IMR-90 (cell line): ENCODE data around the gene THRA. TPM values are rescaled to one million over a fixed set of nuclear protein-coding genes. Genes with fewer than 3 reads are reported as not detected.

Experiments
- ATAC-seq: fragments of 200-7000 bp; cut with Tn5 transposase; 2 replicates; pipeline ENCODE4 v1.9.1; 2020; ENCODE audit warnings: low read depth, mild to moderate bottlenecking, moderate library complexity
- BruUV-seq: library from RNA; stranded (reverse); fragments of 400-500 nt; replicated peaks from 2 replicates; lab custom pipeline; 2021; lab: Mats Ljungman, UMichigan
- CTCF ChIA-PET: fragments of 300-600 bp; formaldehyde crosslinking; extraction: SDS; loops from one replicate; lab custom pipeline; 2021; ENCODE audit warnings: antibody characterized with exemption; lab: Yijun Ruan, JAX
- POLR2A ChIA-PET: fragments of 300-600 bp; sonication (Branson Sonifier 250); formaldehyde crosslinking; loops from one replicate; lab custom pipeline; 2022; ENCODE audit warnings: antibody characterized with exemption; ENCODE audit not compliant: unreplicated experiment; lab: Charles Lee
- DNase-seq: peaks from one replicate; pipeline ENCODE4 v3.0.0; 2013
- H2AFZ ChIP-seq: replicated peaks from 2 replicates; pipeline ENCODE3; 2013; ENCODE audit warnings: low read length, mild to moderate bottlenecking; ENCODE audit not compliant: poor library complexity
- H2AK5ac ChIP-seq: 2 replicates; pipeline ENCODE4 v1.6.1; 2013; ENCODE audit warnings: low read depth, low read length, inconsistent platforms
- H2AK9ac ChIP-seq: replicated peaks from 2 replicates; pipeline ENCODE3; 2013; ENCODE audit warnings: mild to moderate bottlenecking, low read depth, low read length, moderate library complexity; ENCODE audit not compliant: poor library complexity
- H2BK120ac ChIP-seq: 2 replicates; pipeline ENCODE4 v1.6.1; 2013; ENCODE audit warnings: low read depth, low read length, inconsistent platforms
- H2BK15ac ChIP-seq: 3 replicates; pipeline ENCODE4 v1.6.1; 2013; ENCODE audit warnings: low read depth, low read length, inconsistent platforms
- H2BK20ac ChIP-seq: 2 replicates; pipeline ENCODE4 v1.6.1; 2013; ENCODE audit warnings: low read depth, mild to moderate bottlenecking, inconsistent platforms, low read length, moderate library complexity
- H2BK5ac ChIP-seq: 2 replicates; pipeline ENCODE4 v1.6.1; 2013; ENCODE audit warnings: mild to moderate bottlenecking, low read depth, low read length, inconsistent platforms; ENCODE audit not compliant: poor library complexity, severe bottlenecking
- H3K14ac ChIP-seq: replicated peaks from 2 replicates; pipeline ENCODE4 v1.6.1; 2013; ENCODE audit warnings: low read depth, low read length, inconsistent platforms
- H3K18ac ChIP-seq: 2 replicates; pipeline ENCODE4 v1.6.1; 2013; ENCODE audit warnings: low read depth, low read length, control low read depth
- H3K23ac ChIP-seq: 2 replicates; pipeline ENCODE4 v1.6.1; 2013; ENCODE audit warnings: low read depth, low read length, inconsistent platforms
- H3K27ac ChIP-seq: 2 replicates; pipeline ENCODE4 v1.5.1; 2013; ENCODE audit warnings: mild to moderate bottlenecking, control low read depth, low read length; ENCODE audit not compliant: insufficient read depth
- H3K27me3 ChIP-seq: 2 replicates; pipeline ENCODE4 v1.6.1; 2013; ENCODE audit warnings: low read length; ENCODE audit not compliant: control insufficient read depth, insufficient read depth
- H3K36me3 ChIP-seq: 2 replicates; pipeline ENCODE4 v1.6.1; 2013; ENCODE audit warnings: low read length, mixed read lengths; ENCODE audit not compliant: control insufficient read depth, insufficient read depth
- H3K4ac ChIP-seq: 2 replicates; pipeline ENCODE4 v1.6.1; 2013; ENCODE audit warnings: low read depth, low read length, inconsistent platforms
- H3K4me1 ChIP-seq: 2 replicates; pipeline ENCODE4 v1.6.1; 2013; ENCODE audit warnings: low read length, mixed read lengths; ENCODE audit not compliant: control insufficient read depth, insufficient read depth
- H3K4me2 ChIP-seq: 2 replicates; pipeline ENCODE4 v1.6.1; 2013; ENCODE audit warnings: low read depth, mild to moderate bottlenecking, control low read depth, low read length, moderate library complexity
- H3K4me3 ChIP-seq: 2 replicates; pipeline ENCODE4 v1.5.1; 2013; ENCODE audit warnings: low read depth, mild to moderate bottlenecking, control low read depth, low read length, moderate library complexity; ENCODE audit not compliant: insufficient read depth
- H3K56ac ChIP-seq: 2 replicates; pipeline ENCODE4 v1.6.1; 2013; ENCODE audit warnings: low read length, inconsistent platforms; ENCODE audit not compliant: insufficient read depth; ENCODE audit errors: extremely low read depth
- H3K79me1 ChIP-seq, 2 experiments: 2 replicates each; pipeline ENCODE4 v1.6.1; 2013; ENCODE audit warnings: low read length in 2 of 2, inconsistent platforms in 1 of 2, low read depth in 1 of 2
- H3K9ac ChIP-seq: 2 replicates; pipeline ENCODE4 v1.6.1; 2013; ENCODE audit warnings: low read depth, low read length, control low read depth
- H3K9me1 ChIP-seq: 2 replicates; pipeline ENCODE4 v1.6.1; 2013; ENCODE audit warnings: low read length, inconsistent platforms; ENCODE audit not compliant: insufficient read depth
- H3K9me3 ChIP-seq: 2 replicates; pipeline ENCODE4 v1.6.1; 2013; ENCODE audit warnings: low read length; ENCODE audit not compliant: control insufficient read depth, insufficient read depth
- H4K20me1 ChIP-seq: 2 replicates; pipeline ENCODE4 v1.6.1; 2013; ENCODE audit warnings: low read length, inconsistent platforms; ENCODE audit not compliant: insufficient read depth
- H4K5ac ChIP-seq: 2 replicates; pipeline ENCODE4 v1.6.1; 2013; ENCODE audit warnings: mild to moderate bottlenecking, low read depth, low read length, control low read depth
- H4K8ac ChIP-seq, 2 experiments: 2 replicates each; pipeline ENCODE4 v1.6.1; 2013; ENCODE audit warnings: low read depth in 2 of 2, low read length in 2 of 2, control low read depth in 1 of 2, inconsistent platforms in 1 of 2
- H4K91ac ChIP-seq: 2 replicates; pipeline ENCODE4 v1.6.1; 2013; ENCODE audit warnings: low read depth, low read length, inconsistent platforms; ENCODE audit not compliant: insufficient read depth
- FOS ChIP-seq: fragments of 150-350 bp; IDR thresholded peaks from 2 replicates; pipeline ENCODE4 v1.6.1; 2016; ENCODE audit warnings: low read depth, low read length
- POLR2A ChIP-seq: IDR thresholded peaks from 2 replicates; pipeline ENCODE4 v1.6.1; 2012; ENCODE audit warnings: mild to moderate bottlenecking, low read depth, low read length
- WGBS, 2 experiments: methylation state at CpG; one replicate each; pipeline versions ENCODE4 v1.1.5 to v1.1.7; 2013; ENCODE audit warnings: missing lambda C conversion rate in 2 of 2; ENCODE audit not compliant: insufficient read length in 1 of 2; ENCODE audit errors: extremely low coverage in 2 of 2; 5-methylcytosine and 5-hydroxymethylcytosine counted together
- dilution Hi-C: fragments of 300-500 bp; cut with HindIII; formaldehyde crosslinking; loops from one replicate; pipeline ENCODE4 v1.14.3; 2018; ENCODE audit warnings: low sequenced_read_pairs; ENCODE audit not compliant: unreplicated experiment
- in situ Hi-C: fragments of 300-500 bp; cut with MboI; formaldehyde crosslinking; loops from 3 replicates; pipeline ENCODE4 v1.14.3; 2019; ENCODE audit warnings: low sequenced_read_pairs, inconsistent platforms, mixed read lengths
- intact Hi-C: fragments of 100-400 bp; cut with micrococcal nuclease; formaldehyde crosslinking; loops from 2 replicates; pipeline ENCODE4 v1.10.0; 2022
- polyA plus RNA-seq, 3 experiments: library from polyadenylated mRNA; depleted of rRNA; stranded (reverse); fragments of >200 nt; gene quantifications; 2 replicates each; pipeline ENCODE4 v1.2.3, GENCODE V29; 2012; ENCODE audit warnings: low replicate concordance in 1 of 3
- total RNA-seq: library from RNA; depleted of rRNA; stranded (reverse); fragments of >200 nt; gene quantifications from 2 replicates; pipeline ENCODE4 v1.2.3, GENCODE V29; 2012
- TF ChIP-seq, protein P1 (sequence below): conservative IDR thresholded peaks from 2 replicates; pipeline ENCODE4 v1.5.1; 2012; ENCODE audit warnings: mild to moderate bottlenecking, low read depth, low read length, improper control_type of control experiment

THRA gene
- total and polyA plus RNA-seq, 2 of the 4 experiments (the other 2 are of a cell fraction): 22.0 to 23.4 TPM

DNA sequence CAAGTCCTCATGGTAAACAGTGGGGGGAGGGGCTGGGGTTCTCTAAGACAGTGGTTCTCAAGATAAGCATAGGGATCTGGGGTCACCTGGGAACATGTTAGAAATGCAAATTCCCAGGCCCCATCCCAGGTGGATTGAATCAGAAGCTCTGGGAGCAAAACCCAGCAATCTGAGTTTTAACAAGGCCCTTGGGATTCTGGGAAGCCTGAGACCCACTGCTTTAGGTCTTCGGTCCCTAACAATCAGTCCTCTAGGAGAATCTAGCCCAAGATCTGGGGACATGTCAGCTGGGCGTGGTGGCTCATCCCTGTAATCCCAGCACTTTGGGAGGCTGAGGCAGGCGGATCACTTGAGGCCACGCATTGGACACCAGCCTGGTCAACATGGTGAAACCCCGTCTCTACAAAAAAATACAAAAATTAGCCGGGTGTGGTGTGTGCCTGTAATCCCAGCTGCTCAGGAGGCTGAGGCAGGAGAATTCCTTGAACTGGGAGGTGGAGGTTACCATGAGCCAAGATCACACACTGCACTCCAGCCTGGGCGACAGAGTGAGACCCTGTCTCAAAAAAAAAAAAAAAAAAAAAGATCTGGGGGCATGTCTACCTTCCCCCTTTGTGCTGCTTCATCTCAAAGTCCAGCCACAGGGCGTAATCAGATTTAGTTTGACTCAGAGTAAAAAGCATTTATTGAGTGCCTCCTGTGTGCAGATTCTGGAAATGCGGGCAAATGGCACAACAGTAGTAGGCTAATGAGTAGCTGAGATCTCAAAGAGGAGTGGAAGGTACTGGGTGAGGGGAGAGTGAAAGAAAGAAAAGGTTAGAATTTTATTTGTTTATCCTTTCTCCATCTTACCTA, 46.4 kb downstream of the THRA start:
- peak overlapping the region; percentile 13 for H4K91ac ChIP-seq
- H3K56ac ChIP-seq: no peak overlapping the region
- peak overlapping the region; percentile 67; the same call in 1 of the 2 replicates for H2BK20ac ChIP-seq
- peaks cover 0 to 38% of the 10 kb centered on the region in 2 experiments; a peak in 2 of 4 replicates for H3K79me1 ChIP-seq
- no peaks in the 10 kb centered on the region for H3K36me3 ChIP-seq
- H2BK15ac ChIP-seq: peak overlapping the region; percentile 62; the same call in 1 of the 3 replicates
- H3K27me3 ChIP-seq: no peaks in the 10 kb centered on the region
- H3K4me1 ChIP-seq: peaks cover 53% of the 10 kb centered on the region
- peak overlapping the region; percentile 62 for H2BK120ac ChIP-seq
- peak overlapping the region; percentile 13 for H2BK5ac ChIP-seq
- CTCF ChIA-PET: interaction anchor here (0.6 to 2.1 kb wide), 2 partner anchors 55 to 70 kb away, joined by 4 to 5 read pairs; no protein-coding TSS in a partner anchor
- dilution Hi-C loops: no loop called here
- H2AFZ ChIP-seq: no peak overlapping the region
- WGBS, 2 experiments: 93% methylated on average over 2 of the region's 9 CpGs; no CpG with 5 or more reads in 1 of the 2 experiments
- POLR2A ChIA-PET: interaction anchor here (1.0 kb wide), 1 partner anchor 9 kb away, joined by 3 read pairs; the partner anchor contains the start of gene NR1D1
- no peak overlapping the region for H3K23ac ChIP-seq
- H2AK9ac ChIP-seq: no peak overlapping the region
- DNase-seq: no peak
- peak overlapping the region; percentile 30; the same call in 1 of the 2 replicates for H3K14ac ChIP-seq
- H3K4me2 ChIP-seq: no peak overlapping the region
- H3K18ac ChIP-seq: peak overlapping the region; percentile 34; the same call in 1 of the 2 replicates
- in situ Hi-C loops: no loop called here
- H3K27ac ChIP-seq: peak overlapping the region; percentile 32; the same call in 1 of the 2 replicates
- H2AK5ac ChIP-seq: peak overlapping the region; percentile 79; the same call in 1 of the 2 replicates
- peak overlapping the region; percentile 57; the same call in 1 of the 2 replicates for H4K5ac ChIP-seq
- intact Hi-C loops: no loop called here
- H3K4ac ChIP-seq: peak overlapping the region; percentile 59
- no peaks in the 10 kb centered on the region for H4K20me1 ChIP-seq
- H3K9ac ChIP-seq: no peak overlapping the region
- no peak for ATAC-seq
- BruUV-seq: no TSS peak
- H3K9me1 ChIP-seq: peaks cover 32% of the 10 kb centered on the region
- H3K4me3 ChIP-seq: no peak overlapping the region
- peak overlapping the region; percentile 44 to 57; a peak in 2 of 4 replicates for H4K8ac ChIP-seq
- TF ChIP-seq, protein P1, sequence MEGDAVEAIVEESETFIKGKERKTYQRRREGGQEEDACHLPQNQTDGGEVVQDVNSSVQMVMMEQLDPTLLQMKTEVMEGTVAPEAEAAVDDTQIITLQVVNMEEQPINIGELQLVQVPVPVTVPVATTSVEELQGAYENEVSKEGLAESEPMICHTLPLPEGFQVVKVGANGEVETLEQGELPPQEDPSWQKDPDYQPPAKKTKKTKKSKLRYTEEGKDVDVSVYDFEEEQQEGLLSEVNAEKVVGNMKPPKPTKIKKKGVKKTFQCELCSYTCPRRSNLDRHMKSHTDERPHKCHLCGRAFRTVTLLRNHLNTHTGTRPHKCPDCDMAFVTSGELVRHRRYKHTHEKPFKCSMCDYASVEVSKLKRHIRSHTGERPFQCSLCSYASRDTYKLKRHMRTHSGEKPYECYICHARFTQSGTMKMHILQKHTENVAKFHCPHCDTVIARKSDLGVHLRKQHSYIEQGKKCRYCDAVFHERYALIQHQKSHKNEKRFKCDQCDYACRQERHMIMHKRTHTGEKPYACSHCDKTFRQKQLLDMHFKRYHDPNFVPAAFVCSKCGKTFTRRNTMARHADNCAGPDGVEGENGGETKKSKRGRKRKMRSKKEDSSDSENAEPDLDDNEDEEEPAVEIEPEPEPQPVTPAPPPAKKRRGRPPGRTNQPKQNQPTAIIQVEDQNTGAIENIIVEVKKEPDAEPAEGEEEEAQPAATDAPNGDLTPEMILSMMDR: 0 out of 2 replicates have a peak, but pooled peaks have one; percentile 19
- TF ChIP-seq POLR2A (no peak), FOS (no peak)
- no peaks in the 10 kb centered on the region for H3K9me3 ChIP-seq
